Stimulated activated CD4-positive, alpha-beta T cell treated with anti-CD3 and anti-CD28 coated beads, TNF-alpha, amount 100 ng/mL, for 24 hours (primary cell): ENCODE results near the gene CLCC1.
"Not testable (repeated sequence)": the region's sequence is repeated elsewhere in the genome, so short reads cannot be mapped to it uniquely, and the experiment has no call there.

Experiments used
- DNase-seq, 3 experiments: peaks; one replicate each; pipeline ENCODE4 v3.0.0-alpha.2; 2020; ENCODE audit warnings: low read depth in 3 of 3

Gene CLCC1, protein sequence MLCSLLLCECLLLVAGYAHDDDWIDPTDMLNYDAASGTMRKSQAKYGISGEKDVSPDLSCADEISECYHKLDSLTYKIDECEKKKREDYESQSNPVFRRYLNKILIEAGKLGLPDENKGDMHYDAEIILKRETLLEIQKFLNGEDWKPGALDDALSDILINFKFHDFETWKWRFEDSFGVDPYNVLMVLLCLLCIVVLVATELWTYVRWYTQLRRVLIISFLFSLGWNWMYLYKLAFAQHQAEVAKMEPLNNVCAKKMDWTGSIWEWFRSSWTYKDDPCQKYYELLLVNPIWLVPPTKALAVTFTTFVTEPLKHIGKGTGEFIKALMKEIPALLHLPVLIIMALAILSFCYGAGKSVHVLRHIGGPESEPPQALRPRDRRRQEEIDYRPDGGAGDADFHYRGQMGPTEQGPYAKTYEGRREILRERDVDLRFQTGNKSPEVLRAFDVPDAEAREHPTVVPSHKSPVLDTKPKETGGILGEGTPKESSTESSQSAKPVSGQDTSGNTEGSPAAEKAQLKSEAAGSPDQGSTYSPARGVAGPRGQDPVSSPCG

DNA sequence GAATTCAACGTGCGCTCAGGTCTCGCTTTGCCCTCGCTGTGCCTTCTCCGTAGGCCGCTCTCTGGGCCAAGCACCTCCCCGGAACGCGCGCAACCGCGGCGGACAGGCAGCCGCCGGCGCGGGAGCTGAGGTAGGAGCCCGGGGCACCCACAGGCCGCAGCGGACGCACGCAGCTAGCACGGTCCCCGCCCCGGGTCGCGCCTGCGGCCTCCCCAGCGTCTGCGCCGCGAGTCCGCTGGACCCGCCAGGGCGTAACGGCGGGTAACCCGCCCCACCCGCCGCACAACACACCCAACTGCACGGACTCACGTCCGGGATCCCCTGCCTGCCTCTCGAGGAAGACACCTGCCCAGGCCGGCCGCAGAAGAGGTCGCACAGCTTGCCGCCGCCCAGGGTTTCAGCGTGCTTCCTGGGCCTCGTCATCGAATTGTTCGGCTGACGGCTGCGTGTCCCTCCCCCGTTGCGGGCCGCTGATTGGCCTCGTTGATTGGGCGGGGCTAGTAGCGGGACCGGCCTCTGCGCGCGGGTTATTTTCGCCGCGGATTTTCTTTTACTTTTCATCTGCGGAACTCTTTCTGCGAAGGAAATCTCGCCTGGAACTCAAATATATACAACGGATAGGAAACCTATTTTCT, at the start of gene CLCC1:
CLCC1 (minus strand) TSS at position 433 of the 635 bp plus-strand sequence. CDS start 13,047 bp downstream, outside the sequence.
- peak; percentile 84 to 91 (median 88) for DNase-seq

DNA sequence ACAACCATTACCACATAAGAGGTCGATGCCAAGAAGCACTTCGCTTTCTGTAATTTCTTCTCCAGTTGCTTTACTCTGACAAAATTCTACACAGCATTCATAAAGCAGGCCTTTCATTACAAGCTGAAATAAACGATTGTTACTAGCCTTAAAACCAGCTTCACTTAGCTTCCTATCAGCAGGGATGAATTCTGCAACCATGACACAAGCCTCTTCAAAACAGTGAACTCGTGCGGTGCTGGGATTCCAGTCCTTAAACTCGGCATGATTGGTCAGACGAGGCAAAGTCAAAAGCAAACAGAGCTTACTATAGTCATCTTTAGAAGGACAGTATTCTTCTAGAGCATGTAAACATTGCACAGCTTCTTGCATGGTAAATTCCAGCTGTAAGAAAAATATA, 48.1 kb upstream of the CLCC1 start:
- DNase-seq: no peak

DNA sequence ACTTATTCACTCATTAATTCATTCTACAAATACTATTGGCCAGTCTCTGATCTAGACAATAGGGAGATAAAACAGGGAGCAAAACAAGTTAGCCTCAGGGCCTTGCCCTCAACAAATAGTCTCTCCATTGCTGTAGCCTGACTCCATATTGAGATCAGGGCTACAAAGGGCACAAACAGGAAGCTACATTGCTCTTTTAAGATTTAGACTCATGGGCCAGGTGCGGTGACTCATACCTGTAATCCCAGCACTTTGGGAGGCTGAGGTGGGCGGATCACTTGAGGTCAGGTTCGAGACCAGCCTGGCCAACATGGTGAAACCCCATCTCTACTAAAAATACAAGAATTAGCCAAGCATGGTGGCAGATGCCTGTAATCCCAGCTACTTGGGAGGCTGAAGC, 33.3 kb upstream of the CLCC1 start:
- DNase-seq: peak in 1 of 3 experiments; percentile 11

DNA sequence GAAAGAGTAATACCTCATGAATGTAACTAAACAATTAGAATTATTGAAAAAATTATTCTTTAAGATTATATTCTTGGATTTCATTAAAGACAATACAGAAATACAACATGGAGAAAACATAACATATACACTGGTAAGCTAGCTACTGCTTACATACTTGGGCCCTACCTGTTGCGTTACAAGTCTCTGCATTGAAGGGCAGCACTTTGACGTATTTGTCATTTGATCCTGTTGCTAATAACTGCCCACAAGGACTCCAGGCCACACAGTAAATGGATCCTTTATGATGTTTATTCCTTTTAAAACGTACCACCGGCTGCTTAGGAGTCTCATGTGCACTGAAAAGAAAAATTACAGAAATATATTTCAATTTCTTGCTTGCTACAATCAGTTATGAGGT, 19.8 kb upstream of the CLCC1 start:
- no peak for DNase-seq

DNA sequence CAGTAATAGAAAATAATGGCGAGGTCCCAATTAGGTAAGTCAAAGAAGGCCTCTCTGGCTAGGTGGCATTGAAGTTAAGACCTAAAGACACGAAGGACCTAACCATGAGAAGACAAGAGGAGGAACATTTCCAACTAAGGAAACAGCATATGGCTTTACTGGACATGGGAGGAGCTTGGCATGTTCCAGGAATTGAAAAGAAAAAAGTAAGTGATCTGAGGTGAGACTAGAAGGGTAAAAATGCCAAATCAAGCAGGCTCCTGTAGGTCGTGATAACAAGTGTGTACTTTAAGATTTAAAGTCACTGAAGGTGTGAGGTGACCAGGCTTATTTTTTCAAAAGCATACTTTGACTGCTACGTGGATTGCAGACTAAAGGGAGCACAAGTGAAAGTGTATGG, 13.4 kb upstream of the CLCC1 start:
- DNase-seq: no peak

DNA sequence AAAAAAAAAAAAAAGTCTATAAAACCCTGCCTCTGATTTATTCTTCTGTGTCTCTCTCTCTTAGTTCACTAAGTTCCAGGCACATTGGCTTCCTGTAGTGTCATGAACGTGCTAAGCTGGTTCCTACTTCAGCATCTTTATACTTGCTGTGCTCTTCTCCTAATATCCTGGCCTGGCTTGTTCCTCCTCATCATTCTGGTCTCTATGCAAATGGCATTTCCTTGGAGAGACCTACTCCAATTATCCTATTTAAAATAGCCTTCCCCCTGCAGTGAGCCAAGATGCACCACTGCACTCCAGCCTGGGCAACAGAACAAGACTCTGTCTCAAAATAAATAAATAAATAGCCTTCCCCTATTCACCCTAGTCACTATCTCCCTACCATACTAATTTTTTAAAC, 9.7 kb upstream of the CLCC1 start:
- DNase-seq: no peak

DNA sequence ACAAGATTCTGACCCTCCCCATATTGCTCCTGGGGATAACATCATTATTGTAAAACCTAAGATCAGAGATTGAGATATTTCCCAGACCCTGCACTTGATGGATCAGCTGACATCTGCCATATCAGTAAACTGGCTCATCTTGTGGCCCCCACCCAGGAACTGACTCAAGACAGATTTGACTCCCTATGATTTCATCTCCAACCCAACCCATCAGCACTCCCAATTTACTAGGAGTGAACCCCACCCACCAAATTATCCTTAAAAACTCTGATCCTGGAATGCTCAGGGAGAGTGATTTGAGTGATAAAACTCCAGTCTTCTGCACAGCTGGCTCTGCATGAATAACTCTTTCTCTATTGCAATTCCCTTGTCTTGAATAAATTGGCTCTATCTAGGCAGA, 6.1 kb upstream of the CLCC1 start:
- DNase-seq: no peak

DNA sequence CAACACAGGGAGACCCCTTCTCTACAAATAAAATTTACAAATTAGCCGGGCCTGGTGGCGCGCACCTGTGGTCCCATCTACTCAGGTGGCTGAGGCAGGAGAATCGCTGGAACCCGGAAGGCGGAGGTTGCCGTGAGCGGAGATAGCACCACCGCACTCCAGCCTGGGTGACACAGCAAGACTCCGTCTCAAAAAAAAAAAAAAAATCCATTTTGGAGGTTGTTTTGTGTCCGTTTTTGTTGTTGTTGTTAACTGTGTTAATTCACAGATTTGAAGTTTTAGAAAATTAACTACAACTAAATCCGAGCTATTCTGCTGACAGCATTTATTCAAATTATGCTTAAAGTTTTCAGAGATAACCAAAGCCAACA, 618 bp downstream of the CLCC1 start:
- DNase-seq: peak in 1 of 3 experiments; percentile 35

DNA sequence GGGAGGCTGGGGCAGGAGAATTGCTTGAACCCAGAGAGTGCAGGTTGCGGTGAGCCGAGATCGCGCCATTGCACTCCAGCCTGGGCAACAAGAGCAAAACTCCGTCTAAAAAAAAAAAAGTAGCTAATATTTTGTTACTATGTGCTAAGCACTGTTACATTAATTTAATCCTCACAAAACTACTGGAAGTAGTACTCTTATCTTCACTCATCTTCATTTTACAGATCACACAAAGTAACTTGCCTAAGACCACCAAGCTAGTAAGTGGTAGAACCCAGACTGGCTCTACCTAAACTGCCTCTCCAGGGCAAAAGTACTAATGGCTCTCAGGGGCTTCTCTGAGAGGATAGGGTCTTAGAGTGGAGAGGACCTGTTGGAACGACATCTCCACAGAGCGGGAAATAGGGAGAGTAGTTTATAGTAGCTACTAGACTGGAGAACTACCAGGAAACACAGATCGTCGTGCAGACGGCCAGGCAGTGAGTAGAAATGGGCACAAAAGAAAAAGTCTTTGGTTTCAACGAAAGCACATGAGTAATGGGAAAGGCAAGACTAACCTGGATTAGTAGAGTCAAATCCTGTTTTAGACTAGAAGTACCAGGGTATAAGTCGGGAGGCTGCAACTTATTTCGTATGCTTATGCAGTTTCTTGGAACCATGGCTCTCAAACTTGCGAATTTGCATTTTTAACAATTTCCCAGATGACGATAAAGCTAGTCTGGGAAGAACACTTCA, 1.4 kb downstream of the CLCC1 start:
- no peak for DNase-seq

DNA sequence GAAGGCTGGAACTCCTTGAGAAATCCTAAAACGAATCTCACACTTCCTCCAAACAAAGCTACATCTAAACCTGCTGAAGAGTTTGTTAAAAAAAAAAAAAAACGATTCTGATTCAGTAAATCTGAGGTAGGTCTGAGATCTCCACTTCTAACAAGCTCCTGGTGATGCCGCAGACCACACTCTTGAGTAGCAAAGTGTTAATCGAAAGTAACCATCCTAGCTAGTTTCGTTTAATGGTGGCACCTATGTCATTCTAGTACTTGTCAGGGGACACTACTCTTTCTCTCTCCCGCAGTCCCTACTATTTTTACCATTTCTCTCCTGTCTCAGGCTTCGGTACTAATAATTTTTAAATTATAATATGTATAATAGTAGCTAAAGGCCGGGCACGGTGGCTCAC, 2.1 kb downstream of the CLCC1 start:
- no peak for DNase-seq

DNA sequence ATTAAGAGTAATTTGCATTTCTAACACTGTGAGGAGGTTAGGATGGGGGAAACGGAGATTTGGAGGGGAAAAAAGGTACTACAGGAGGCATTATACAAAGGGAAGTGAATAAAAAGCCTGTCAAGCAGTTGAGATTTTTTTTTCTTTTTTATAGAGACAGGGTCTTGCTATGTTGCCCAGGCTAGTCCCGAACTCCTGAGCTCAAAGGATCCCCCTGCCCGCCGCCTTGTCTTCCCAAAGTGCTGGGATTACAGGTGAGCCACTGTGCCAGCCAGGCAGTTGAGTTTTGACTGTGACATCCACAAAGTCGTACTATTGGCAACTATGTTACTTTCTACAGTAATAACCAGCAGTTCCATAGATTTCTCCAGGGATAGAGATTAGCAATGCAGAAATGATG, 2.6 kb downstream of the CLCC1 start:
- no peak for DNase-seq

DNA sequence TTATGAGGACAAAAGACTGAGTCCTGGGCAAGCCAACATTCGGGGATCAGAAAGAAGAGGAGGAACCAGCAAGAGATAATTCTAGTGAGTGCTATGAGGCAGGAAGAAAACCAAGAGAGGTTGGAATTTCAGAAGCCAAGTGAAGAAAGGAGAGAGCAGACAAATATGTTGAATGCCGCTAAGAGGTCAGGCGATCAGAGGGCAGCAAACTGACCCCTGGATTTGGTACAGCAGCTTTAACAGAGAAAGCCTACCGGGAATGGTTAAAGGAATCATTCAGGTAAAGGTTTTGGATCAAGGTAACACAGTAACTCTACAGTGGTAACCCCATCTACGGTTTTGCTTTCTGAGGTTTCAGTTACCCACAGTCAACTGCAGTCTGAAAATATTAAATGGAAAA, 5.4 kb downstream of the CLCC1 start:
- no peak for DNase-seq

DNA sequence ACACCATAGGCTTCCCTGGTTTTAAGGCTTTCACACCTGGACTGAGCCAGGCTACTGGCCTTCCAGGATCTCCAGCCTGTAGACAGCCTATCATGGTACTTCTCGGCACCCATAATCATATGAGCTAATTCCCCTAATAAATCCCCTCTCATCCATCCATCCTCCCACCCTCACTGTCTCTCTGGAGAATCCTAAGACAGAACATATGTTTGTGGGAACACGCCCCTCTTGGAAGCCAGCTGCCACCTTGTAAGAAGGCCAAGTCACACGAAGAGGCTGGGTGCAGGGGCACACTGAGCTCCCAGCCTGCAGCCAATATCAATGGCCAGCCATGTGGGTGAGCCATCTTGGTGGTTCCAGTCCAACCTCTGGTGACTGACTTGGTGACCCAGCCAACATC, 7.4 kb downstream of the CLCC1 start:
- DNase-seq: no peak

DNA sequence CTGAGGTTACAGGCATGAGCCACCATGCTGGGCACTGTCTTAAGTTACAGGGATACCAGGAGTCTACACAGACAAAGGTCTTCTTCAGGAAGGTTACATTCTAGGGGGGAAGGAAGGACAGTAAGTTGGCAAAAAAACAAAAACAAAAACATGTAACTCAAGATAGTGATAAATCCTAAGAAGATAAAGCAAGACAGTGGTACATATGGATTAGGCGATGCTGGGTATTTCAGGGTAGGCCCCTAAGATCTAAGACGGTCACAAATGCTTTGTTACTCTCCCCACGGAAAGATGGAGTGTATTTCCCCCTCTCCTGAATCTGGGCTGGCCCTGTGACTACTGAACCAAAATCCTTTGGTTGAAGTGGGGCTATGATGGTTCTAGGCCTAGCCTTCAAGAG, 8.2 kb downstream of the CLCC1 start:
- no peak for DNase-seq

DNA sequence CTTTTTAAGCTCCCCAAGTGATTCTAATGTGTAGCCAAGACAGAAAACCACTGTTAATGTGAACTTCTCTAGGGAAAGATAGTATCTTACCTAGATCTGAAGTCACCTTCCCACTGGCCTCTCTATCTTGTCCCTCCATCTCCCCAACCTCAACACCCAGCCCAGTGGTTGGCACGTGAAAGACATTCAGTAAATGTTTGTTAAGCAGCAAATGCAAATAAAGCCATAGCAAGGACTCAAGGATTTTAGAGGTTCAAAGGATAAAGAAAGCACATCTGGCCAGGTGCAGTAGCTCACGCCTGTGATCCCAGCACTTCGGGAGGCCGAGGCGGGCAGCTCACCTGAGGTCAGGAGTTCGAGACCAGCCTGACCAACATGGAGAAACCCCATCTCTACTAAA, 9.8 kb downstream of the CLCC1 start:
- DNase-seq: no peak

DNA sequence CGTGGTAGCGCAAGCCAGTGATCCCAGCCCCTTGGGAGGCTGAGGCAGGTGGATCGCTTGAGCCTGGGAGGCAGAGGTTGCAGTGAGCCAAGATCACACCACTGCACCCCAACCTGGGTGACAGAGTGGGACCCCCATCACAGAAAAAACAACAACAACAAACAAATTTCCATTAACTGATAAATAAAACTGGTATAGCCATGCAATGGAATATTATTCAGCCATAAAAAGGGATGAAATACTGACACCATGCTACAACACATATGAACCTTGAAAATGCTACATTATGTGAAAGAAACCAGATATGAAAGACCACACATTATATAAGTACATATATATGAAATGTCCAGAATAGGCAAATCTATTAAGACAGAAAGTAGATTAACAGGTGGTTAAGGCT, 12.0 kb downstream of the CLCC1 start:
- DNase-seq: no peak

DNA sequence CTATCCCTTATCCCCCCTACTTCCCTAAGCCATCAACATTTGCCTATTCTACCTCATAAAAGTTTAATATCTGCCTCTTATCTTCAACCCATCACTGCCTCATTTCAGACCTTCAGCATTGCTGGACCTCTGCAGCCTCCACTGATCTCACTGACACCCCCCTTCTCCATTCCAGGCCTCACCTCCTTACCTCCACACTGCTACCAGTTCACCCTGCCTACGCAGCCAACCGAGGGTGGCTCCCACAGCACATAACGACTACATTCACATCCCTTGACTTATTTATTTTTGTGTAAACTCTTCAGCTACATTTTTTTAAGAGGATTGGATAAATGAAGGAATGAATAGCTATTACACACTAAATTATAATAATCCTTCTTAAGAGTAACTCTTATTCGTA, 14.2 kb downstream of the CLCC1 start:
- no peak for DNase-seq

DNA sequence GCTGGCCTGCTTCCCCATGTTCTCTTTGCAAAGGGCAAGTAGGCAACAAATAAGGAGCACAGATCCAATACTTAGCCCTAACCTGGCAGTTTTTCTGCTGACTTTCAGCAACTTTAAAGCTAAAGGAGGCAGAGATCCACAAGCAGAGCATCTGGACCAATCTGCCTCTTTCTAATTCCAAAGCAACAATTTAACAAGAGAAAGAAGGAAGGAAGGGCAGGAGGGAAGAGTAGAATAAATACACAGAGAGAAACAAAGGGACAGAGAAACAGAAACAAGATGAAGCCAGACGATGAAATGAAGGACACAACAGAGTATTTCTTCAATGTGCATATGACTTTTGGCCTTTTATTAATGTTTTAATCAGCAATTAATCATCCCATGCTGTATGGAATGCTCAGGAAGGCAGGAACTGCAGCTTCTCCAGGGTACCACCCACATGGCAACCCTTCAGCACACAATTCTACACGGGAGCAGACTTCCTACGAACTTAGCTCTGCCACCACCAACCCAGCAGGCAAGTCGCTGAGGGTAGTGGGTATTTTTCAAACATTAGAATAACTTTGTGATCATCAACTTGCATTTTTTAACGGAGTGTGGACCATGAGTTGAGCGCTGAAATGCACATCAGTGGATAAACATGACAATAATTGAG, 15.3 kb downstream of the CLCC1 start:
- no peak for DNase-seq

DNA sequence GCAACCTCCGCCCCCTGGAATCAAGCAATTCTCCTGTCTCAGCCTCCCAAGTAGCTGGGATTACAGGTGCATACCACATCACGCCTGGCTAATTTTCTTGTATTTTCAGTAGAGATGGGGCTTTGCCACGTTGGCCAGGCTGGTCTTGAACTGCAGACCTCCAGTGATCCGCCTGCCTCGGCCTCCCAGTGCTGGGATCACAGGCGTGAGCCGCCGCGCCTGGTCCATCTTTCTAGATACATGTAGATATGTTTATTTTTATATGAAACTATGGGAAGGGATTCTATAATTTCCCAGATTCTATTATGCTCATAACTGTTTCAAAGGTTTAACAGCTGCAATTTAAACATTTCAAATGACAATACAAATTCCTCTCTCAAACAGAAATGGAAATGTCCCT, 27.1 kb downstream of the CLCC1 start:
- DNase-seq: no peak

DNA sequence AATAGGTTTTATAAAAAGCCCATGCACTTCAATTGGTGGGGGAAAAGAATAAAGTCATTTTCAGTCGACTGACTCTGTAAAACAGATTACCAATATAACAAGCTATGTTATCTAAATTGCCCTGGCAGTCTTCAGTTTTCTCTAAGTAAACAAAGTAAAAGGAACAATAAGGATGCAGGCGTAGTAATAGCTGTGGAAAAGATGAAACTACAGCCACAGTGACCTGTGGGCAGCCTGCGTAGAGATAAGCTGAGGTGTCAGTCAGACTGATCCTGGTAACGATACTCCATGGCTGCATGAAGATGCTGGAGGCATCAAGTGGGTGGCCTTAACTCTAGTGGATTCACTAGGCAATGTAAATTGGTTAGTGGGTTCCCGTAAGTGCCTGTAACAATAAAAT, 29.3 kb downstream of the CLCC1 start:
- DNase-seq: no peak

DNA sequence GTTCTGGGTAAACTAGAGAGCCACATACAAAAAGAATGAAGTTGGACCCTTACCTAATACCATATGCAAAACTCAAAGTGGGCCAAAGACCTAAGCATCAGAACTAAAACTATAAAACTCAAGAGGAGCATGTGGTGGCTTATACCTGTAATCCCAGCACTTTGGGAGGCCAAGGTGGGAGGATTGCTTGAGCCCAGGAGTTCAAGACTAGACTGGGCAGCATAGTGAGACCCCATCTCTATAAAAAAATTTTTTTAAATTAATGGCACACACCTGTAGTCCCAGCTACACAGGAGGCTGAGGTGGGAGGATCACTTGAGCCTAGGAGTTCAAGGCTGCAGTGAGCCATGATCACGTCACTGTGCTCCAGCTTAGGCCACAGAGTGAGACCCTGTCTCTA, 35.7 kb downstream of the CLCC1 start:
- DNase-seq: not testable (repeated sequence)

DNA sequence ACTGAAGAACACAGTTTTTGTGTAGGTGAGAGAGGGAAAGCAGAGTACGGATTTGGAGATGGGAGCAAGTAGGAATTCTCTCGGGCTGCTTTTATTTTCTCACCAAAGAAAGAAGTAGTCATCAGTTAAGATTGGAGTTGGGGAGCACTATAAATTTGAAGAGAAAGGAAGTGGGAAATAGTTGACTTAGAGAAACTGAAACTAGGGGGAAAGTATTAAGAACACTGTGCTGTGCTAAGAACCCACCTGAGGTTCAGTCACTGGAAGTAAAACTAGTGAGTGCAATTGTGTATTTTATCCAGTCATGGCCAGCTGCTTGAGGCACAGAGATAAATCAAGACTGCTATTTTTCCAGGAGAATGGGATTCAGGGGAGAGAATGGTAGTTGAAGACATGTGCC, 37.4 kb downstream of the CLCC1 start:
- no peak for DNase-seq
